ENCODE data around the gene STXBP4. TPM values are rescaled to one million over a fixed set of nuclear protein-coding genes. Genes with fewer than 3 reads are reported as not detected.

Gene STXBP4
- total RNA-seq, 2 donors from 2014 or later = 12.7 to 31.4 TPM

GRCh38 chr17:55208078-55208812, 239.7 kb downstream of the STXBP4 start:
- DNase-seq (ENCODE audit: low spot score) (no peak), ATAC-seq (ENCODE audit: insufficient number of reproducible peaks, low FRiP score, low read depth) (no peak)
- no peaks in the 10 kb centered on the region for H3K36me3 ChIP-seq
- H3K9me3 ChIP-seq = no peaks in the 10 kb centered on the region
- H3K4me3 ChIP-seq = no peak overlapping the region
- H3K4me1 ChIP-seq (ENCODE audit: control insufficient read depth in 1 of 2, low read depth in 2 of 2) = no peaks in the 10 kb centered on the region
- H3K27ac ChIP-seq = no peak overlapping the region
- no peaks in the 10 kb centered on the region for H3K27me3 ChIP-seq (replicated peaks; ENCODE audit: insufficient read depth)
- TF ChIP-seq CTCF (IDR thresholded peaks at IDR 0.05) = no peak

- TF ChIP-seq CTCF (IDR thresholded peaks at IDR 0.05) = no peak
- Histone ChIP-seq H3K4me1 (ENCODE audit: control insufficient read depth in 1 of 2, low read depth in 2 of 2) (no peaks in the 10 kb centered on the region), H3K27ac (no peak overlapping the region), H3K9me3 (no peaks in the 10 kb centered on the region), H3K36me3 (no peaks in the 10 kb centered on the region), H3K27me3 (replicated peaks; ENCODE audit: insufficient read depth) (no peaks in the 10 kb centered on the region), H3K4me3 (no peak overlapping the region)
- ATAC-seq (ENCODE audit: insufficient number of reproducible peaks, low FRiP score, low read depth) = no peak
- no peak for DNase-seq (ENCODE audit: low spot score)
Observed at GRCh38 chr17:55210292-55210691, 241.7 kb downstream of the STXBP4 start.

- no peak for ATAC-seq (ENCODE audit: insufficient number of reproducible peaks, low FRiP score, low read depth)
Observed at GRCh38 chr17:55212880-55213279, 244.3 kb downstream of the STXBP4 start.

GRCh38 chr17:55215711-55216110, 247.1 kb downstream of the STXBP4 start:
- Histone ChIP-seq H3K9me3 (no peaks in the 10 kb centered on the region), H3K36me3 (no peaks in the 10 kb centered on the region), H3K4me1 (ENCODE audit: control insufficient read depth in 1 of 2, low read depth in 2 of 2) (no peaks in the 10 kb centered on the region), H3K27me3 (replicated peaks; ENCODE audit: insufficient read depth) (no peaks in the 10 kb centered on the region), H3K27ac (no peak overlapping the region), H3K4me3 (no peak overlapping the region)
- no peak for TF ChIP-seq CTCF (IDR thresholded peaks at IDR 0.05)
- ATAC-seq (ENCODE audit: insufficient number of reproducible peaks, low FRiP score, low read depth) = no peak
- DNase-seq (ENCODE audit: low spot score) = no peak

More at GRCh38 chr17:55212880-55213279, 244.3 kb downstream of the STXBP4 start:
- H3K9me3 ChIP-seq = no peaks in the 10 kb centered on the region
- no peaks in the 10 kb centered on the region for H3K4me1 ChIP-seq (ENCODE audit: control insufficient read depth in 1 of 2, low read depth in 2 of 2)
- H3K36me3 ChIP-seq = no peaks in the 10 kb centered on the region
- no peaks in the 10 kb centered on the region for H3K27me3 ChIP-seq (replicated peaks; ENCODE audit: insufficient read depth)
- DNase-seq (ENCODE audit: low spot score) = no peak
- TF ChIP-seq CTCF (IDR thresholded peaks at IDR 0.05) = no peak
- no peak overlapping the region for H3K27ac ChIP-seq
- no peak overlapping the region for H3K4me3 ChIP-seq

GRCh38 chr17:55216888-55217287, 248.3 kb downstream of the STXBP4 start:
- DNase-seq (ENCODE audit: low spot score) = no peak

More at GRCh38 chr17:55216888-55217287, 248.3 kb downstream of the STXBP4 start:
- Histone ChIP-seq H3K4me3 (no peak overlapping the region), H3K36me3 (no peaks in the 10 kb centered on the region), H3K27ac (no peak overlapping the region), H3K4me1 (ENCODE audit: control insufficient read depth in 1 of 2, low read depth in 2 of 2) (no peaks in the 10 kb centered on the region), H3K27me3 (replicated peaks; ENCODE audit: insufficient read depth) (no peaks in the 10 kb centered on the region), H3K9me3 (no peaks in the 10 kb centered on the region)
- no peak for TF ChIP-seq CTCF (IDR thresholded peaks at IDR 0.05)
- no peak for ATAC-seq (ENCODE audit: insufficient number of reproducible peaks, low FRiP score, low read depth)
